Measurements from ENCODE around the gene PTMS. TPM values are rescaled to one million over a fixed set of nuclear protein-coding genes. Genes with fewer than 3 reads are reported as not detected.

Gene PTMS
- total and polyA plus RNA-seq, 2 of the 13 experiments (the other 11 are each of a cell fraction or from before 2014, with no cell fraction given), result 40.5 to 82.4 TPM

DNA sequence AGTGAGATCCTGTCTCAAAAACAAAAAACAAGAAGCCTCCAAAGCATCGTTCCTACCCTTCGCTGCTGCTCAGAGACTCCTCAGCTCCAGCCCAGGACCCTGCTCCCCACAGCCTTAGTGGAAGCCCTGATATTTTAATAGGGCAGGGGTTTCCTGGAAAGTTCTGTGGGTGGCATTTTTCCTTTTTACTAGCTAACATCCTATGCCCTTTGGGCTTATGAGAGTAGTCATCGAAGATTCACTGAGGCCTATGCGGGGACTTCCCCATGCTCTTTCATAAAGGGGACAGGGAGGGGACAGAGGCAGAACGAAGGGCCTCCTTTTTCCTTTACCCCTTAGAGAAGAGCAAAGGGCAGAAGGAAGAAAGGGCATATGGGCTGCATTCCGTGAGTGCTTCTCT, 14.4 kb downstream of the PTMS start (continued):
- no peak for TF ChIP-seq U2AF1 (optimal IDR thresholded peaks at IDR 0.05; ENCODE audit: low read depth, low read length)
- no peak for TF ChIP-seq PLRG1 (conservative IDR thresholded peaks at IDR 0.05)
- TF ChIP-seq ZFP37 (CRISPR knock-in tag; IDR thresholded peaks at IDR 0.05; ENCODE audit: borderline replicate concordance), result no peak
- no peak for TF ChIP-seq CCAR2 (optimal IDR thresholded peaks at IDR 0.05; ENCODE audit: low read depth, low read length)
- no peak for TF ChIP-seq NCOA1 (CRISPR knock-in tag; IDR thresholded peaks at IDR 0.05)
- TF ChIP-seq RFX3 (CRISPR knock-in tag; IDR thresholded peaks at IDR 0.05), result no peak
- TF ChIP-seq, protein P1, sequence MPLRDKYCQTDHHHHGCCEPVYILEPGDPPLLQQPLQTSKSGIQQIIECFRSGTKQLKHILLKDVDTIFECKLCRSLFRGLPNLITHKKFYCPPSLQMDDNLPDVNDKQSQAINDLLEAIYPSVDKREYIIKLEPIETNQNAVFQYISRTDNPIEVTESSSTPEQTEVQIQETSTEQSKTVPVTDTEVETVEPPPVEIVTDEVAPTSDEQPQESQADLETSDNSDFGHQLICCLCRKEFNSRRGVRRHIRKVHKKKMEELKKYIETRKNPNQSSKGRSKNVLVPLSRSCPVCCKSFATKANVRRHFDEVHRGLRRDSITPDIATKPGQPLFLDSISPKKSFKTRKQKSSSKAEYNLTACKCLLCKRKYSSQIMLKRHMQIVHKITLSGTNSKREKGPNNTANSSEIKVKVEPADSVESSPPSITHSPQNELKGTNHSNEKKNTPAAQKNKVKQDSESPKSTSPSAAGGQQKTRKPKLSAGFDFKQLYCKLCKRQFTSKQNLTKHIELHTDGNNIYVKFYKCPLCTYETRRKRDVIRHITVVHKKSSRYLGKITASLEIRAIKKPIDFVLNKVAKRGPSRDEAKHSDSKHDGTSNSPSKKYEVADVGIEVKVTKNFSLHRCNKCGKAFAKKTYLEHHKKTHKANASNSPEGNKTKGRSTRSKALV (CRISPR knock-in tag; IDR thresholded peaks at IDR 0.05), result no peak
- TF ChIP-seq WIZ (CRISPR knock-in tag; IDR thresholded peaks at IDR 0.05), result no peak
- TF ChIP-seq CEBPB (IDR thresholded peaks at IDR 0.05; ENCODE audit: borderline replicate concordance, low read depth, low read length), result no peak
- no peak for TF ChIP-seq ZSCAN30 (CRISPR knock-in tag; IDR thresholded peaks at IDR 0.05)

DNA sequence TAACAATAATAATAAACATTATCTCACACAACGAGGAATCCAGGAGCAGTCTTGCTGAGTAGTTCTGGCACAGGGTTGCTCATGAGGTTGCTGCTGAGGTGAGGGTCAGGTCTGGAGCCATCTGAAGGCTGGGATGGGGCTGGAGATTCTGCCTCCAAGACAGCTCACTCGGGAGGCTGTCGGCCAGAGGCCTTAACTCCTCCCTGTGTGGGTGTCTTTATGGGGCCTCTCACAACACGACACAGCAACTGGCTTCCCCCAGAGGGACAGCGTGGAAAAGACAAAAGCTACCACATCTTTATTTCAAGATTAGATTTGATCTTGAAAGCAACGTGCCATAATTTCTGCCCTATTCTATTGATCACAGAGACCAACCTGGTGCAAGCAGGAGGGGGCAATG, 16.0 kb downstream of the PTMS start:
- H4K20me1 ChIP-seq (ENCODE audit: insufficient read depth, low read length), result no peaks in the 10 kb centered on the region
- H3K4me2 ChIP-seq (ENCODE audit: low read depth, low read length), result no peak overlapping the region
- 57% methylated on average over 4 of the region's 6 CpGs for WGBS (ENCODE audit: low lambda C conversion rate)
- intact Hi-C loops (cut with micrococcal nuclease; ENCODE audit: unreplicated experiment) (no loop called here), in situ Hi-C loops (cut with HindIII; ENCODE audit: extremely low pct_ligation_motif_present, low pct_unique_long_range_greater_than_20kb) (loop anchor here (5.0 kb wide), 1 partner anchor 35 kb away; no protein-coding TSS in a partner anchor)
- no peak overlapping the region for H3K4me3 ChIP-seq (replicated peaks in 1 of 3; ENCODE audit: insufficient read depth in 1 of 3, low read depth in 2 of 3, low read length in 3 of 3)
- no peak overlapping the region for H2AFZ ChIP-seq (ENCODE audit: low read length)
- no peaks in the 10 kb centered on the region for H3K36me3 ChIP-seq (replicated peaks in 1 of 2; ENCODE audit: control insufficient read depth in 1 of 2, insufficient read depth in 2 of 2, low read length in 2 of 2)
- ATAC-seq, result no peak
- H3K9ac ChIP-seq (ENCODE audit: insufficient read depth, low read depth, low read length), result no peak overlapping the region
- peaks cover 61% of the 10 kb centered on the region for H3K4me1 ChIP-seq (ENCODE audit: insufficient read depth, low read length)
- no peaks in the 10 kb centered on the region for H3K9me3 ChIP-seq (ENCODE audit: low read length)
- POLR2A ChIA-PET, result interaction anchor here (0.9 to 3.1 kb wide), 3 partner anchors 10 to 58 kb away, joined by 4 to 11 read pairs (median 4); partner anchors contain the start of genes COPS7A and MLF2
- CTCF ChIA-PET (ENCODE audit: low intra/inter-chr PET ratio, low total read pairs), result no interaction called here
- H3K27me3 ChIP-seq (ENCODE audit: control insufficient read depth in 1 of 2, insufficient read depth in 2 of 2, low read length in 2 of 2), result peaks cover 2 to 16% of the 10 kb centered on the region in 2 experiments; a peak in 2 of 5 replicates
- H3K79me2 ChIP-seq (ENCODE audit: insufficient read depth, low read length), result no peaks in the 10 kb centered on the region
- BruUV-seq (replicated peaks), result no TSS peak
- DNase-seq (ENCODE audit: low spot score), result no peak
- no peak overlapping the region for H3K27ac ChIP-seq (ENCODE audit: extremely low read length, insufficient read depth, low read length)
- no peak for FAIRE-seq
- TF ChIP-seq, protein P2, sequence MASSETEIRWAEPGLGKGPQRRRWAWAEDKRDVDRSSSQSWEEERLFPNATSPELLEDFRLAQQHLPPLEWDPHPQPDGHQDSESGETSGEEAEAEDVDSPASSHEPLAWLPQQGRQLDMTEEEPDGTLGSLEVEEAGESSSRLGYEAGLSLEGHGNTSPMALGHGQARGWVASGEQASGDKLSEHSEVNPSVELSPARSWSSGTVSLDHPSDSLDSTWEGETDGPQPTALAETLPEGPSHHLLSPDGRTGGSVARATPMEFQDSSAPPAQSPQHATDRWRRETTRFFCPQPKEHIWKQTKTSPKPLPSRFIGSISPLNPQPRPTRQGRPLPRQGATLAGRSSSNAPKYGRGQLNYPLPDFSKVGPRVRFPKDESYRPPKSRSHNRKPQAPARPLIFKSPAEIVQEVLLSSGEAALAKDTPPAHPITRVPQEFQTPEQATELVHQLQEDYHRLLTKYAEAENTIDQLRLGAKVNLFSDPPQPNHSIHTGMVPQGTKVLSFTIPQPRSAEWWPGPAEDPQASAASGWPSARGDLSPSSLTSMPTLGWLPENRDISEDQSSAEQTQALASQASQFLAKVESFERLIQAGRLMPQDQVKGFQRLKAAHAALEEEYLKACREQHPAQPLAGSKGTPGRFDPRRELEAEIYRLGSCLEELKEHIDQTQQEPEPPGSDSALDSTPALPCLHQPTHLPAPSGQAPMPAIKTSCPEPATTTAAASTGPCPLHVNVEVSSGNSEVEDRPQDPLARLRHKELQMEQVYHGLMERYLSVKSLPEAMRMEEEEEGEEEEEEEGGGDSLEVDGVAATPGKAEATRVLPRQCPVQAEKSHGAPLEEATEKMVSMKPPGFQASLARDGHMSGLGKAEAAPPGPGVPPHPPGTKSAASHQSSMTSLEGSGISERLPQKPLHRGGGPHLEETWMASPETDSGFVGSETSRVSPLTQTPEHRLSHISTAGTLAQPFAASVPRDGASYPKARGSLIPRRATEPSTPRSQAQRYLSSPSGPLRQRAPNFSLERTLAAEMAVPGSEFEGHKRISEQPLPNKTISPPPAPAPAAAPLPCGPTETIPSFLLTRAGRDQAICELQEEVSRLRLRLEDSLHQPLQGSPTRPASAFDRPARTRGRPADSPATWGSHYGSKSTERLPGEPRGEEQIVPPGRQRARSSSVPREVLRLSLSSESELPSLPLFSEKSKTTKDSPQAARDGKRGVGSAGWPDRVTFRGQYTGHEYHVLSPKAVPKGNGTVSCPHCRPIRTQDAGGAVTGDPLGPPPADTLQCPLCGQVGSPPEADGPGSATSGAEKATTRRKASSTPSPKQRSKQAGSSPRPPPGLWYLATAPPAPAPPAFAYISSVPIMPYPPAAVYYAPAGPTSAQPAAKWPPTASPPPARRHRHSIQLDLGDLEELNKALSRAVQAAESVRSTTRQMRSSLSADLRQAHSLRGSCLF (CRISPR knock-in tag; IDR thresholded peaks at IDR 0.05; ENCODE audit: borderline replicate concordance), result no peak
- TF ChIP-seq, protein P3, sequence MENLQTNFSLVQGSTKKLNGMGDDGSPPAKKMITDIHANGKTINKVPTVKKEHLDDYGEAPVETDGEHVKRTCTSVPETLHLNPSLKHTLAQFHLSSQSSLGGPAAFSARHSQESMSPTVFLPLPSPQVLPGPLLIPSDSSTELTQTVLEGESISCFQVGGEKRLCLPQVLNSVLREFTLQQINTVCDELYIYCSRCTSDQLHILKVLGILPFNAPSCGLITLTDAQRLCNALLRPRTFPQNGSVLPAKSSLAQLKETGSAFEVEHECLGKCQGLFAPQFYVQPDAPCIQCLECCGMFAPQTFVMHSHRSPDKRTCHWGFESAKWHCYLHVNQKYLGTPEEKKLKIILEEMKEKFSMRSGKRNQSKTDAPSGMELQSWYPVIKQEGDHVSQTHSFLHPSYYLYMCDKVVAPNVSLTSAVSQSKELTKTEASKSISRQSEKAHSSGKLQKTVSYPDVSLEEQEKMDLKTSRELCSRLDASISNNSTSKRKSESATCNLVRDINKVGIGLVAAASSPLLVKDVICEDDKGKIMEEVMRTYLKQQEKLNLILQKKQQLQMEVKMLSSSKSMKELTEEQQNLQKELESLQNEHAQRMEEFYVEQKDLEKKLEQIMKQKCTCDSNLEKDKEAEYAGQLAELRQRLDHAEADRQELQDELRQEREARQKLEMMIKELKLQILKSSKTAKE (CRISPR knock-in tag; IDR thresholded peaks at IDR 0.05; ENCODE audit: borderline replicate concordance), result no peak
- TF ChIP-seq STAT5B (CRISPR knock-in tag; IDR thresholded peaks at IDR 0.05) (no peak), GABPB1 (CRISPR knock-in tag; IDR thresholded peaks at IDR 0.05) (no peak)

All from HepG2 (cell line).